ENCODE results near the gene RBM4.
"Not testable (repeated sequence)": the region's sequence is repeated elsewhere in the genome, so short reads cannot be mapped to it uniquely, and the experiment has no call there.

Gene RBM4, protein sequence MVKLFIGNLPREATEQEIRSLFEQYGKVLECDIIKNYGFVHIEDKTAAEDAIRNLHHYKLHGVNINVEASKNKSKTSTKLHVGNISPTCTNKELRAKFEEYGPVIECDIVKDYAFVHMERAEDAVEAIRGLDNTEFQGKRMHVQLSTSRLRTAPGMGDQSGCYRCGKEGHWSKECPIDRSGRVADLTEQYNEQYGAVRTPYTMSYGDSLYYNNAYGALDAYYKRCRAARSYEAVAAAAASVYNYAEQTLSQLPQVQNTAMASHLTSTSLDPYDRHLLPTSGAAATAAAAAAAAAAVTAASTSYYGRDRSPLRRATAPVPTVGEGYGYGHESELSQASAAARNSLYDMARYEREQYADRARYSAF

DNA sequence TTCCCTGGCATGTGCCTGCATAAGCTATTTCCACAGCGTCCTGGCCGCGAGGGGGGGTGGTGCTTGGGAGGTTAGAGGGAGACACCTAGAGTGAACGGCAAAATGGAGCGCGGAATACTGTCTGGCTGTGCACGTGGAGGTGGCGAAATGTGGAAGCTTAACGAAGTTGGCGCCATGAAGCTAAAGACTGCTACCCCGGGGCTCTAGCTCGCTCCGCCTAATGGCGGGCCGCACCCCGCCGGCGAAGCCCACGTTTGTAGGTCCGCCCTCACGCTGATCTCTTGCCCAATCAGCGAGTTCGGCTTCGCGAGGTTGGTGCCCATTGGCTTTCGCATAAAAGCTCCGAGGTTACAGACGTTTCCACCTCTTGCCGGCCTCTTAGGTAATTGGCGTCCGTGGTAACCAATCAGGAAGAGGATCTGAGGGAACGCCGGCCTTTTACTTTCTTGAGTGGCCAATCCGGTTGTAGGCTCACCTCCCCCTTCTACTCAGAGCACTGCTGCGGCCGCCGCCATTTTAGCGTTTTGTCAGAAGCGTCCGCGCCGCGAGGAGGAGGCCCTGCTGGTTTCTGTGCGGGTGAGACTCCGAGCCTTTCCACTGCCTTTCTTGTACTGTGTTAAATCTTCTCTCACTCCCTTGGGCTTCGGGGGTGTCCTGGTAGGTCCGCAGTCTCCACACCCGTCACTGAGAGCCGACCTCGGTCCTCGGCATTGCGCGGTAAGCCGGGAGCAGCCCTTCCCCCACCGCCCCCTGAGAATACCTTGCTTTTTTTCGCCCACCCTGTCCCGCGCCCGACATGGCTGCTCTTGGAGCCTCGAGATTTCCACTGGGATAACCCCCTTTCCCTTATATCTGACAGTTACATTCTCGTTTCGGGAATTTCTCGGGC, at the start of gene RBM4:
TSS of gene RBM4 (plus strand) at position 527 of the 889 bp plus-strand sequence. CDS start 1,009 bp downstream, outside the sequence.
- DNase-seq (ENCODE audit: extremely low read depth in 1 of 2, low read depth in 1 of 2) = peak; percentile 86 to 94

DNA sequence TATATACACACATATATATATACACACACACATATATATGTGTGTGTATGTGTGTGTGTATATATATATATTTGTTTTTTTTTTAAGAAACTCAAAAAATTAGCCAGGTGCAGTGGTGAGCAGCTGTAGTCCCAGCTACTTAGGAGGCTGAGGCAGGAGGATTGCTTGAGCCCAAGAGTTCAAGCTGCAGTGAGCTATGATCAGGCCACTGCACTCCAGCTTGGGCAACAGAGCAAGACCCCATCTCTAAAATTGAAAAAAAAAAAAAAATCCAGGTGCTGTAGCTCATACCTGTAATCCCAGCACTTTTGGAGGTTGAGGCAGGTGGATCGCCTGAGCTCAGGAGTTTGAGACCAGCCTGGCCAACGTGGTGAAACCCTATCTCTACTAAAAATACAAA, 49.2 kb upstream of the RBM4 start:
- DNase-seq (ENCODE audit: extremely low read depth in 1 of 2, low read depth in 1 of 2) = not testable (repeated sequence)

DNA sequence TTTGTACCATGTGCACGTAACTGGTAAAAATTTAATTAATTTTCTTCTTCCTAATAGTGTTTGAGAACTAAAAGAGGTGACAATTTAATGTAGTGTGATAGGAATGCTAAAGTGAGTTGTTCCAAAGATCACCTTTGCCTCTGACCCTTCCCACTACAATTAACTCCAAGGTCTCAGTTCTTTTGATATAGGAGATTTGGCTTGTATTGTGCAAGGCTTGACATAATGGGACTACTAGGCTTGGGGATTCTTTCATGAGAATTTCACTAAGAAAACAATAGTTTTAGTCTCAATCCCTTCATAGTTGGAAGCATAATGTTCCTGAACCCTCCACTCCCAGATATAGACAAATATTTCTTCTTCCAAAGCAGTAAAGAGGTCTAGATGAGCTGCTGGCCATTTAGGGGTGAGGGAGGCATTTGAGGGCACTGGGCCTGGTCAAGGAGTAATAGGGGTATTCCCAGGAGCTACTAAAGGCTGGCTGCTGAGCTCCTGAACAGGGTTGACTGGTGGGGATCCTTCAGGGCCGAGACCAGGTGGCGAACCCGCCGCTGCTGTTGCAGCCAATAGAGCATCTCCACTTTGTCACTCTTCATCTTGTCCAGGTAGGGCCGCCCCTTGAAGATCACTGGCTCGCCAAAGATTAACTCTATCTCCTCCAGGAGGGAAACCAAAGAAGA, 48.4 kb upstream of the RBM4 start:
- DNase-seq (ENCODE audit: extremely low read depth in 1 of 2, low read depth in 1 of 2) = no peak

DNA sequence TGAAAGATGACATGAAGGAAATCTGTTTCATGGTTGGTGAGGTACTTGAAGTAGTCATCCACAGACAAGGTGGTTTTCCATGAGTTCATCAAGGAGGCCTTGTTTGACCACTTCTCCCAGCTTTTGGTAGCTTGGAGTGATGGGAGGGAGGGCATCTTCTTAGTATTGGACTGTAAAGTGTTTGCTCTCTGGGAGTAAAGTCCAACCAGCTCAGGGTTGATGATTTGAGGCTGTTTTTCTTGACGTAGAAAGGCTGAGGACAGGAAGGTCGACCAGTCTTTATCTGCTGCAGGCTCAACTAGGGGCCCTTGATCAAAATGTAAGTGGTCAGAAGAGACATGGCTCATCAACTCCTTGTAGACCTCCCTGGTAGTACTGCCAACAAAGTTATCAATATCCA, 47.3 kb upstream of the RBM4 start:
- DNase-seq (ENCODE audit: extremely low read depth in 1 of 2, low read depth in 1 of 2) = no peak

DNA sequence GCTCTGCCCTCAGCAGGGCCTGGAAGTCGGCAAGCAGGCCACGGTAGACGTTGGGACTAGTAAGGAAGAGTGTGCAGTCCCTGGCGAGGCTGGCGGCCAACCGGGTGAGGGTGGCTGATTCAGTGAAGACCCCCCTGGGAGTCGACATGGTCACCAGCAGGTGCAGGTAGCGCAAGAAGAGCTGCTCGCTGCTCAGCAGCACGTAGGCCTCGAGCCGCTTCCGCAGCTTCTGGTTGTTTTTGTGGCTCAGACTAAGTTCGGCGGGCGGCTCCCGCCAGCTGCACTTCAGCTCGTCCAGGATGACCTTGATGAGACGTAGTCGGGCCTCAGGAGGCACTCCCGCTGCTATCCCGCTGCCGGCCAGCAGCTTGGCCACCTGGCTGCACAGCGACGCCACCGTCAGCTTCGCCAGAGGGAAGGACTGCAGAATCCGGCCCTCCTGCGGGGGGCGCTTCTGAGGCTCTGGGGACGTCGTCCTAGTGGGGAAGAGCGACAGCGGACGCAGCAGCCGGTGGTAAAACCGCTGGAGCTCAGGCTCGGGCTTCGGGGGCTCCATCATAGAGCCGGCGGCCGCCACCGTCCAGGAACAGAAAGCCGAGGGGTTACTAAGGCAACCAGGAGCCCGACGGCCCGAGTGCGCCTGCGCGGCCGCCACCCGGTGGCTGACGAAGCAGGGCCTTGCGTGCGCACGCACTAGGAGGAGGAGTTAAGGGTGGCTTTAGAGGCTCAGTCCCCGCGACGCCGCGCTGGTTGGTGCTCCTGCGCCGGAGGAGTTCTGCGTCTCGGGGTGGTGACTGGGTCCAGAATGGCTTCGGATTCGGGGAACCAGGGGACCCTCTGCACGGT, 45.8 kb upstream of the RBM4 start, which contains the start of the genes CCDC87 and CCS:
TSS of gene CCDC87 (minus strand) at position 607 of the 846 bp plus-strand sequence. CDS start at position 559, 48 bp downstream.
TSS of gene CCS (plus strand) at position 729 of the 846 bp plus-strand sequence. CDS start at position 806, 77 bp downstream.
- DNase-seq (ENCODE audit: extremely low read depth in 1 of 2, low read depth in 1 of 2) = peak; percentile 98

DNA sequence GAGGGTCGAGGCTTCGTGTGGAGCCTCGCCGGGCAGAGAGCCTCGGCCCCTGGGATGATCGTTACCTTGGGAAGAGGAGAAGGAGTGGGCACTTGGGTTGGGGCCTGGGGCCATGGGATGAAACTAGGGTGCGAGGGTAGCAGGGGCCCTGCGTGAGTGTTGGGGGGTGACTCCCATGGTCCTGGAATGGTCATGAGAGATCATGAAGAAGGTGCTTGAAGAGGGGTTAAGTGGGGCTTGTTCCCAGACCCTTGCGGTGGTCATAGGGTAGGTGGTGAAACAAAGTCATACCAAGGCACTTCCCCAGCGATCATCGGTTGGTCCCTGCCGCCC, 45.2 kb upstream of the RBM4 start:
- DNase-seq (ENCODE audit: extremely low read depth in 1 of 2, low read depth in 1 of 2) = no peak

DNA sequence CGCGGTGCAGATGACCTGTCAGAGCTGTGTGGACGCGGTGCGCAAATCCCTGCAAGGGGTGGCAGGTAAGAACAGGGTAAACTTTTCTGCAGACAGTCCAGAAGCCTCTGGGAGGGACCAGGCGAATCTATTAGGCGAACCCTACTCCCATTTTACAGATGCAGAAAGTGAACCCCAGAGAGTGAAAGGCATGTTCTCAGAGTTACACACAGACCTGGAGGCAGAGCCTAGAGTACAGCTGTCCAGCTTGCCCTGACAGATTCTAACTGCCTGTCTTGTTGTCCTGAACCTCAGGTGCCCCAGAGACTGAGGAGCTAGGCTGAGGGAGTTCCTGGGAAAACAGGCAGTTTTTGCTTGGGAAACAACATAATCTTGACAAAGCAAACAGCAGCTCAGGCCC, 44.9 kb upstream of the RBM4 start:
- DNase-seq (ENCODE audit: extremely low read depth in 1 of 2, low read depth in 1 of 2) = no peak

DNA sequence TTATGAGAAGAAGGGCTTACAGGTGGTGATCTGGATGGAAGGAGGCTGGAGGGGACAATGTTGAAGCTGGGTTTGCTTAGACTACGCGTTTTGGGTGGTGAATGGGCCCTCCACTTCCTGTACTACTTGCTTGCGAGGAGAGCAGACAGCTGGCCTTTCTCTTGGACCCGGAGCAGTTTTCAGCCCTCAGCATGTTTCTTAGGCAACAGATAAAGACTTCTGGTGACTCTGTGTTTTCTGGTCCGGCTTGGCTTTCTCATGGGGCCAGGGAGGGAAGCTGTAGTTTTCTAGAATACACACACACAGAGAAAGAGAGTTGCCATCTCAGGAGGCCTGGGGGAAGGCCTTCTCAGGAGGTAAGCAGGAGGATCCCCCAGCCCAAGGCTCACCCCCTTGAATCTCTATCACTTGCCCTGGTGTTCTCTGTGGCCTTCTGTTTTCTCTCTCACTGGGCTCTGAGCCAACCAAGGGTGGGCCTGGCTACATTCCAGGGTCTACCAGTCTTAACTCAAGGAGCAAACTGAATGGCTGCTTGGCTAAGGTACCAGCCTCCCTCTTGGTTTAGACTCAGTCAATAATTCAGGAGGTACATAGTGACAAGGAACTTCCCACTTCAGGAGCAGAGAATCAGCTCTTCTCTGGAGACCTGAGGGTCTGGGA, 43.1 kb upstream of the RBM4 start:
- DNase-seq (ENCODE audit: extremely low read depth in 1 of 2, low read depth in 1 of 2) = no peak

DNA sequence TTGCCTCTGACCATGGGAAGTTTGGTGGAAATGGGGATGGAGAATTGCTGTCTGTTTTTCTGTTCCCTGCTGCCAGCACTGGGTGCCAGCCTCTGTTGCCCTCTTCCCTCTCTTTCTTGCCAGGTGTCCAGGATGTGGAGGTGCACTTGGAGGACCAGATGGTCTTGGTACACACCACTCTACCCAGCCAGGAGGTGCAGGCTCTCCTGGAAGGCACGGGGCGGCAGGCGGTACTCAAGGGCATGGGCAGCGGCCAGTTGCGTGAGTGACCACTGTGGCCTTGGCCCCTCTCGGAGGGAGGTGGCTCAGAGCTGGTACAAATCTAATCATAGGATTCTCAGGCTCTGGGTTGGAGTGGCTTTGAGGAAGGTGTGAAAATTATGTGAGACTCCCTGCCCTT, 39.5 kb upstream of the RBM4 start:
- DNase-seq (ENCODE audit: extremely low read depth in 1 of 2, low read depth in 1 of 2) = no peak

DNA sequence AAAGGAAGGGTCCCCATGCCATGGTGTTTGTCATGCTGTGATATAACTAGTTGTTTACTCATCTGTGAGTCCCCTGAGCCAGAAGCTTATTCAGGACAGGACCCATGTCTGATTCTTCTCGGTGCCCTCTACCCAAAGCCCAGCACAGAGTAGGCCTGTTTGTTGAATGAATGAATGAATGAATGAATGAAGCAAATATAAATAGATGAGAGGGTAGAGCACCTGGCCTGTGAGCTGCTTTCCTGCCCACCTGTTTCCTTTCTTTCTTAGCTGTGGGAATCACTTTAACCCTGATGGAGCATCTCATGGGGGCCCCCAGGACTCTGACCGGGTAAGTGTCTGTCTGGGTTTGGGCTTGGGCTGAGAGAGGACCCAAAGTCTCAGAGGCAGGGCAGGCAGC, 38.3 kb upstream of the RBM4 start:
- DNase-seq (ENCODE audit: extremely low read depth in 1 of 2, low read depth in 1 of 2) = no peak

DNA sequence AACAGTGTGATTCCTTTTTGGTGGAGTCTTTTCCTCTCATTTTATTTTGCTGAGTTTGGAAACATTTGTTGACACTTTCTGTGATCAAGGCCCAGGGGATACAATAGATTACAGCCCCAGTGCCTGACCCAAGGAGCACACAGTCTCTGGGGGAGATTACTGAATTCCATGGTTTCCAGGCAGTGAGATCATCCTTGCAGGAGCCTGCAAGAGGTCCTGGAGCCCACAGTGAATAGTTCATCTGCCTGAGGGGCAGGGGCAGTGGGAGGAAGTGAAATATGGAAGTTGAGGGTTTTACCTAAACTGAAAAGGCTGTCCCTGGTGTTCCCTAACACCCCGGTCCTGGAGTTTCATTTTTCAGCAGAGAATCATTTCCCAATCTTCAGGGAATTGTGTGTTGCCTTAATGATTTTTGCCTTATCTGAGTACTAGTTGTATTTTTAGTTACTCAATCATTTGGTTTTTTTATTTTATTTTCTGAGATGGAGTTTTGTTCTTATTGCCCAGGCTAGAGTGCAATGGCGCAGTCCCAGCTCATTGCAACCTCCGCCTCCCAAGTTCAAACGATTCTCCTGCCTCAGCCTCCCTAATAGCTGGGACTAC, 37.8 kb upstream of the RBM4 start:
- no peak for DNase-seq (ENCODE audit: extremely low read depth in 1 of 2, low read depth in 1 of 2)

DNA sequence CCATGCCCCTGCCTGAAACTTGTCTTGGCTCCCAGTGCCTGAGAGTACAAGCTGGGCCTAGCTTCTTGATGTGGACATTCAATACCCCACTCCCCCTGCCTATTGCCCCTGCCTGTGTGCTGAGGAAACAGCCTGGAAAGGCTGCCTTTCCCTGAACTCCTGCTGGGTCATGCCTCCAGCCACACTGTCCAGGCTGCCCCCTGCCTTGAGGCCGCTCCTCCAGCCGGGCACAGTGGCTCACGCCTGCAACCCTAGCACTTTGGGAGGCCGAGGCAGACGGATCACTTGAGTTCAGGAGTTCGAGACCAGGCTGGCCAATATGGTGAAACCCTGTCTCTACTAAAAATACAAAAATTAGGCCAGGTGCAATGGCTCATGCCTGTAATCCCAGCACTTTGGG, 35.4 kb upstream of the RBM4 start:
- no peak for DNase-seq (ENCODE audit: extremely low read depth in 1 of 2, low read depth in 1 of 2)

DNA sequence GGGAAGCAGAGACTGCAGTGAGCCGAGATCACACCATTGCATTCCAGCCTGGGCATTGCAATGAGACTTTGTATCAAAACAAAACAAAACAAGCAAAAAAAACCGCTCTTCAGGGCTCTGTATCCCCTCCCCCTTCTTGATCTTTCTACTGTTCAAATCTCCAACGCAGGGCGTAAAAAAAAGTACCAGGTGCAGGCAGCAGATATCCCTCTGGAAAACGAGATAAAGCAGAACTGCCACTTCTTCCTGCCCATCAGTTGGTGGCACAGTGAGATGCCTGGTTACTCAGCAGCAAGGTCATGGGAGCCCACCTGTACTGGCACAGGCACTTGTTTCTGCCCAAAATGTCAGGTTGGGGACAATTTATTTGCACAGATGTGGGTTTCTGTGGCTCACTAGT, 34.3 kb upstream of the RBM4 start:
- no peak for DNase-seq (ENCODE audit: extremely low read depth in 1 of 2, low read depth in 1 of 2)

DNA sequence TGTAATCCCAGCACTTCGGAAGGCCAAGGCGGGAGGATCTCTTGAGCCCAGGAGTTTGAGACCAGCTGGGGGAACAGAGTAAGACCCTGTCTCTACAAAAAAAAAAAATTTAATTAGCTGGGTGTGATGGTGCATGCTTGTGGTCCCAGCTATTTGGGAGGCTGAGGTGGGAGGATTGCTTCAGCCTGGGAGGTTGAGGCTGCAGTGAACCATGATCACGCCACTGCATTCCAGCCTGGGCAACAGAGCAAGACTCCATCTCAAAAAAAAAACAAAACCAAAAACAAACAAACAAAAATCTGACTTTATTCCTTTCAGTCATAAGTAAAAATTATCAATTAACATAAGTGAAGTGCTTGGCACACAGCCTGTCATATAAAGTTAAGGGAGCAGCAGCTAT, 31.9 kb upstream of the RBM4 start:
- not testable (repeated sequence) for DNase-seq (ENCODE audit: extremely low read depth in 1 of 2, low read depth in 1 of 2)

DNA sequence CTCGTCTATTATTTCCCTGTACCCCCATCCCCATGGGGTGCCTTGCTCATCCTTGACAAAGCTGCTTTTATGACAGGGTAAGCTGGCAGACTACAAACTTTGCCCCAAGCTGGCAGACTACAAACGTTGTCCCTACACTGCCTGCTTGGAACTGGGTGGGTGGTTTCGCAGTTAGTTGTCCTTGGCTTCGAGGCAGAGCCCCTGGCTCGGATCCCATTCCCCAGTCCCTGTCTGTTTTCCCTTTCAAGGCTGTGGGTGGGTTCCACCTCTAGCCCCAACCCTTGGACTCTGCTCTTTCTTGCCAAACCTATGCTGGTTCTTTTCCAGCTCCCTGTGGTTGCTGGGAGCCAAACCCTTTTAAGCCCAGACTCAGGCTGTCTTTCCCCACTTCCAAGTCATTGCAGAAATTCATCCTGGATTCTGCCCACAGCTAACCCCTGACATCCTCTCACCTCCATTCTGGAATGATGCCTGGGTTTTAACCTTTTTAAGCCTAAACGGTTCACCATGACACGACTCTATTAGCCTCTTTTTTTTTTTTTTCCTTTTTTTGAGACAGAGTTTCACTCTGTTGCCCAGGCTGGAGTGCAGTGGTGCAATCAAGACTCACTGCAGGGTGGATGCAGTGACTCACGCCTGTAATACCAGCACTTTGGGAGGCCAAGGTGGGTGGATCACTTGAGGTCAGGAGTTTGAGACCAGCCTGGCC, 31.2 kb upstream of the RBM4 start:
- DNase-seq (ENCODE audit: extremely low read depth in 1 of 2, low read depth in 1 of 2) = no peak

DNA sequence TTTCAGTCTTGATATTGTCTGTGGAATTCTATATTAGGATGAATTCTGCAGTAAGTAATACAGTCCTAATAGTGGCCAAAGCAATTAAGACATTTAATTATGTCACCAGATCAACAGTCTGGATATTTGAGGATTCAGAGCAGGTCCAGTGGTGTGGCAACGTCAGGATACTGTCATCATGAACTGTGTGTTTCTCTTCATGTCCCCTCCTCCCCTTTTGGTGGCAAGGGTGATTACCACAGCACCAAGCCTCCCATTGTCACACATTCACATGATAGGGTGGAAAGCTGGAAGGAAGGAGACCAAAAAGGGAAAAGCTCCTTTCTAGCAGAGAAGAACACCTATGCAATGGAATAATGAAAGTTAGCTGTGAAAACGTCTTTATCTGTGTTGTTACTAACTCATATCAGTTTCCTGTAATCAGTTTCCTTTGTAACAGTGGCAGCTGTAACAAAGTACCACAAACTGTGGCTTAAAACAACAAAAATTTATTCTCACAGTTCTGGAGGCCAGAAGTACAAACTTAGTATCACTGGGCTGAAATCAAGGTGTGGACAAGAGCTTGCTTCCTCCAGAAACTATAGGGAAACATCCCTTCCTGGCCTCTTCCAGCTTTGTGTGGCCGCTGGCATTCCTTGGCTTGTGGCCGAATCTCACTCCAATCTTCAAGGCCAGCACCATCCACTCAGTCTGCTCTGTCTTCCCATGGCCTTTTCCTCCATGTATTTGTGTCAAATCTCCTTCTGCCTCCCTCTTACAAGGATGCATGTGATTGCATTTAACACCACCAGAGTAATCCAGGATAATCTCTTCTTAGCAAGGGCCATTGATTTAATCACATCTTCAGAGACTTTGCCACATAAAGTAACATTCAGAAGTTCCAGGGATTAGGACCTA, 28.5 kb upstream of the RBM4 start:
- no peak for DNase-seq (ENCODE audit: extremely low read depth in 1 of 2, low read depth in 1 of 2)

DNA sequence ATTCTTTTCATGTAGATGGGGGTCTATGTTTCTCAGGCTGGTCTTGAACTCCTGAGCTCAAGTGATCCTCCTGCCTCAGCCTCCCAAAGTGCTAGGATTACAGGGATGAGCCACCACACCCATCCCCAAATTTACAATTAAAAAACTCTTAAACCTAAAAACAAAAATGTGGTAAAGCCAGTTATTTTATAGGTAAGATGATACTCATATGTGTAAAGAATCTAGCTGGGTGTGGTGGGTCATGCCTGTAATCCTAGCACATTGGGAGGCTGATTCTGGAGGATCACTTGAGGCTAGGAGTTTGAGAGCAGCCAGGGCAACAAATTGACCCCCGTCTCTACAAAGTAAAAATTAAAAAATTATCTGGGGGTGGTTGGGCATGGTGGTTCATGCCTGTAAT, 26.0 kb upstream of the RBM4 start:
- DNase-seq (ENCODE audit: extremely low read depth in 1 of 2, low read depth in 1 of 2) = no peak

DNA sequence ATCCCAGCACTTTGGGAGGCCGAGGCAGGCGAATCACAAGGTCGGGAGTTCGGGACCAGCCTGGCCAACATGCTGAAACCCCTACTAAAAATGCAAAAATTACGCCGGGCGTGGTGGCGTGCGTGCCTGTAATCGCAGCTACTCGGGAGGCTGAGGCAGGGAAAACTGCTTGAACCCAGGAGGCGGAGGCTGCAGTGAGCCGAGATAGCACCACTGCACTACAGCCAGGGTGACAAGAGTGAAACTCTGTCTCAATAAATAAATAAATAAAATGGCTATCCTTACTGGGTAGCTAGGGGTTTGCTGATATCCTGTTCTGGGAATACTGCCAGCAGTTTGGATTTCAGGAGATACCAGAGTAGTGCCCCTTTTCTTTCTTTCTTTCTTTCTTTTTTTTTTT, 24.4 kb upstream of the RBM4 start:
- DNase-seq (ENCODE audit: extremely low read depth in 1 of 2, low read depth in 1 of 2) = no peak
